Activated CD4-positive, alpha-beta T cell treated with anti-CD3 and anti-CD28 coated beads, Interleukin-2, amount 50 U/mL, for 16 hours (primary cell): Measurements from ENCODE around the gene CMYA5.

Experiments
- DNase-seq: peaks from one replicate; pipeline ENCODE4 v3.0.0-alpha.2; 2020

The CMYA5 gene

GRCh38 chr5:79837761-79838551 lies 148.3 kb downstream of the CMYA5 start:
- no peak for DNase-seq

- no peak for DNase-seq
Measured at GRCh38 chr5:79840084-79840990, 150.7 kb downstream of the CMYA5 start.

DNA sequence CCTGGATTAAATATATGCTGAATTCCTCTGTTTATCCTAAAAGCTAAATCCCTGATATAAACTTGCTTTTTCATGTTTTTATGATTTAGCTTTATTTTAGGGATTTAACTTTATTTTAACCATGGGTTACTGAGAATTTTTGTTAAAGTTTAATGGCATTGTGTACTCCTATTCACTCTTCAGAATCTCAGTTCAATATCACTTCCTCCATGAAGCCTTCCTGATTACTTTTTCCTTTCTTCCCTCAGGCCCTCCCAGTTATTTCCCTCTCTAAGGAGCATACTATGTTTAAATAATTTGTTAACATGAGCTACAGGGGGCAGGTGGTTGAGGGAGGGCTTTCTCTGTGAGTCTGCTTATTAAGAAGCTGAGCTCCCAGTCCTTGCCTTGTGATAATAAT lies 151.5 kb downstream of the CMYA5 start:
- DNase-seq = no peak

GRCh38 chr5:79842006-79842881 lies 152.6 kb downstream of the CMYA5 start:
- DNase-seq = no peak

DNA sequence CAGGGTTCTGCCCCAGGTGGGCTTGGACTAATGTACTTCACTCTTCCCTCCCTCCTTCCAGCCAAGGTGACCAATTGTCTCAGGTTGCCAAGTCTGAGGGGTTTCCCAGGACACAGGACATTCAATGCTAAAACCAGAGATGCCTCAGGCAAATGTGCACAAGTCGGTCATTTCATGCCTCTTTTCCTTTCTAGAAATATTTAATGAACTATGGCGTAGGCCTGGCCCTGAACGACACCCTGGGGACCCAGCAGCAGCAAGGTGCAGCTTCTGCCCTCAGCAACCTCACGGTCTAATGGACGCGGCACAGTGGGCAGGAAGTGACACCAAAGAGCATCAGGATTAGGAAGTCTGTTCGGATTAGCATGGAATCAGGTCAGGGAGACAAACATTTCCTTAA lies 153.4 kb downstream of the CMYA5 start:
- no peak for DNase-seq

DNA sequence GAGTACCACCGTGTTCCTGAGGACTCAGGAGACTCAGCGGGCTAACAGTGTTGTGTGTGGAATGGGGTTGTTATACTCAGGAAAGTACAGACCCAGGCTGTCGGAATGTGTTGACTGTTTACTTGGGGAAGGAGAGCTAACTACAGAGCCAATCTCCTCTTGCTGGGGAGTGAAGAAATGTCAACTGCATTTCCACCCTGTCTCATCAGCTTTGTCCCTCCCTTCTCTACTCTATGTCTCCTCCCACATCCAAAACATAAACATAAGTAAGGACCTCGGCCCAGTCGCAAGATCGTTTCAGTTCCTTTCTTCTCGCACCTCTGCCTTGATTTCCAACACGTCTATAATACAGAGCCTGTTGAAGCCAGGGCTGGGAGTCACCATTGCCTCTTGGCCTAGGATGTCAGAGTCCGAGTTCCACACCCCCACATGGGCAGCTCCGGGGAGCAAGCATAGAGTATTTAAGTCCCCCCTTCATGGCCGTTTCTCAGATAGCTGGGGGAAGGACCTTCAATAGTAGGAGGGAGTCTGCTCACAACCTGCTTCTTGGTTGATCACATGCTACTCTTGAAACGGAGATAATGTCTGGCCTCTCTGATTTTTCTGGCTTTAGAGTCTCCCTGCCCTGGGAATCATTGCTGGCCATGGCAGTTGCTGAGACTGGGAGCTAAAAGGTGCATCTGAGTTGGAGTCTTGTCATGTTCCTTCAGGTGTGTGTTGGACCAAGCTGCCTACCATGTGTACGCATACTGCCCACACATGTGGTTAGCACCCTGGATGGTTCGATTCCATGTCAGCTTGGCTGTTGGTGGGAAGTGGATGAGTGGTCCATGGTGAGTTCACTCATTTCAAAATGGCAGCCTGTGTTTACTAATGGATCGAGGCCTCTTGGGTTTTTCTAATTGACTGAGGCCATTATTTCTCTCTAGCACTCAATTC lies 154.1 kb downstream of the CMYA5 start:
- DNase-seq = no peak

GRCh38 chr5:79844571-79844970 lies 154.9 kb downstream of the CMYA5 start:
- DNase-seq = no peak

DNA sequence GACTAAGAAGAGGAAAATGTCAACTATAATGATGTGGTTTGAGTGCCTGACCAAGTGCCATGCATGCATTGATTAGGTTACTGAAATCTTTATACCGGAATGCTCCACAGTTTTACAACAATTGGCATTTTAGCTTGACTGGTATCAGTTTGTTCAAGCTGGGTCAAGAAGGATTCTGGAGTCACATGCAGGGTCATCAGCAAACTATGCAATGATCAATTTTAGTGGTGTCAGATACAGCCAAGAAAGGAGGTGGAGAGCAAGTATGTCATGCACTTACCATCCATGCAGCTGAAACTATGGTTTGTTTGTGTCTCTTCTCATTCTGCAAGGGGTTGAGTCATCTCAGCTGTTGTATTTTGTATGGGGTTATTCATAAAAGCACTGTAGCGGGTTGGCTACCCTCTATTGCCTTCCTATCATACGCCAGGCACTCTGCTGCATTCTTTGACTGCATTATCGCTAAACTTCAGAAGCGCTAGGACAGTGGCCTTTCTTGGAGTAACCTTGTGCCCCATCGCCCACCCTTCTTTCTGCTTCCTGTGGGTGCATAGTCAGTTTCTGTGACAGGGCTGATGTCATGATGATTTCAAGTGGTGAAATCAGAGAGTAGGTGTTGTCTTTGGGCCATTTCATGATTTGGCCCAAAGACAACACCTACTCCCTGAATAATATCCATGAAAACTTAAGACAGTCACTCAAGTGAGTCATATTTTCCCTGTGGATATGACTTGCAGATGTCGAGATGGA lies 156.0 kb downstream of the CMYA5 start:
- peak; percentile 79 for DNase-seq

GRCh38 chr5:79846198-79846521 lies 156.5 kb downstream of the CMYA5 start:
- no peak for DNase-seq

GRCh38 chr5:79847561-79847960 lies 157.9 kb downstream of the CMYA5 start:
- no peak for DNase-seq

DNA sequence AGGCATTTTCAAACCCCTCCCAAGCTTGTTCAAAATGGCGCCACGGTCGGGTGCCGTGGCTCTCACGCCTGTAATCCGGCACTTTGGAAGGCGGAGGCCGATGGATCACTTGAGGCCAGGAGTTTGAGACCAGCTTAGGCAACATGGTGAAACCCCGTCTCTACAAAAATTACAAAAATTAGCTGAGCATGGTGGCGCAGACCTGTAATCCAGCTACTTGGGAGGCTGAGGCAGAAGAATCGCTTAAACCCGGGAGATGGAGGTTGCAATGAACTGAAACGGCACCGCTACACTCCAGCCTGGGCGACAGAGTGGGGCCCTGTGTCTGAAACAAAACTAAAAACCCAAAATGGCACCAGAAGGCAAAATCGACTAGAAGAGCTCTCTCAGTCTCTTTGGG lies 159.4 kb downstream of the CMYA5 start:
- DNase-seq = no peak
